Tibial nerve (tissue), 4 donors: ENCODE measurements around the gene ARMC8. TPM values are rescaled to one million over a fixed set of nuclear protein-coding genes. Genes with fewer than 3 reads are reported as not detected.

ENCODE experiments used
- DNase-seq, 2 donors: peaks; one replicate each; pipeline ENCODE4 v3.0.0-alpha.2; 2019; ENCODE audit warnings: low spot score in 2 of 2
- H3K27ac ChIP-seq, 4 donors: fragments of 200-600 bp; sonication (generic) in 3 of 4; one replicate each; pipeline ENCODE4 v1.5.1; 2017 to 2019; ENCODE audit warnings: mild to moderate bottlenecking in 1 of 4
- H3K27me3 ChIP-seq, 2 donors: fragments of 200-600 bp; sonication (generic) in 1 of 2; one replicate each; pipeline versions ENCODE4 v1.5.1 to v1.6.0; 2017 to 2019
- H3K36me3 ChIP-seq, 3 donors: fragments of 200-600 bp; sonication (generic); one replicate each; pipeline ENCODE4 v1.5.1; 2018 to 2019
- H3K4me1 ChIP-seq, 4 donors: fragments of 200-600 bp; sonication (generic) in 3 of 4; one replicate each; pipeline ENCODE4 v1.5.1; 2017 to 2019
- H3K4me3 ChIP-seq, 4 donors: fragments of 200-600 bp; sonication (generic) in 3 of 4; one replicate each; pipeline ENCODE4 v1.5.1; 2017 to 2019; ENCODE audit warnings: mild to moderate bottlenecking in 1 of 4, moderate library complexity in 1 of 4
- H3K9me3 ChIP-seq, 4 donors: fragments of 200-600 bp; sonication (generic) in 3 of 4; one replicate each; pipeline ENCODE4 v1.5.1; 2017 to 2019
- EP300 ChIP-seq, 2 donors: sonication (generic); formaldehyde crosslinking; IDR thresholded peaks; one replicate each; pipeline ENCODE4 v1.6.1; 2017; ENCODE audit warnings: antibody characterized with exemption in 2 of 2, mild to moderate bottlenecking in 1 of 2
- POLR2A ChIP-seq, 2 donors: fragments of 450-650 bp; IDR thresholded peaks; one replicate each; pipeline ENCODE4 v1.6.1; 2017; ENCODE audit warnings: antibody characterized with exemption in 2 of 2, mild to moderate bottlenecking in 2 of 2, moderate library complexity in 2 of 2
- WGBS, 2 donors: methylation state at CpG; one replicate each; pipeline ENCODE4 v1.1.5; 2018; 5-methylcytosine and 5-hydroxymethylcytosine counted together
- total RNA-seq, 4 donors: library from RNA; depleted of rRNA; stranded (reverse); fragments of >200 nt; gene quantifications; one replicate each; pipeline ENCODE4 v1.1.0, GENCODE V29; 2016
- TF ChIP-seq, protein P1 (sequence below), 5 experiments: fragments of 200-600 bp in 3 of 5; fragments of 450-650 bp in 2 of 5; sonication (generic) in 3 of 5; IDR thresholded peaks; one replicate each; pipeline ENCODE4 v1.5.1; 2016 to 2019; ENCODE audit warnings: antibody characterized with exemption in 5 of 5, mild to moderate bottlenecking in 3 of 5, moderate library complexity in 2 of 5

The ARMC8 gene
- total RNA-seq, 4 donors from 2014 or later = 47.3 to 69.6 (median 55.7) TPM

DNA sequence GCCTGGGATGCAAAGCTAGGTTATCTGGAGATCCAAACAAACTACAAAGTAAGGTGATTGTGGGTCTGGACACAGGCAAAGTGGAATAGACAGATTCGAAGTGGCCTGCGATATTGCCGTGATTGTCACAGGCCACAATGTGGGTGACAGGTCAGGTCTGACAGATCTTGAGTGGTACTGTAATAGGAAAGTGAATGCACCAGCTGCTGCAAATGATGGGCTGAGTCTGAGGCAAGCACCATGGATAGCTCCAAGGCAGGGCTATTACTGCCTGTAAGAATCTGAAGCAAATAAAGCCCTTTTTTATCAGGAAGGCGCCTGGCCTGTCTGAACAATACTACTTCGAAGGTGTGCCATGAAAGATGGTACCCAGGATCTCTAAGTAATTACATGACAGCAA lies 10.0 kb downstream of the ARMC8 start:
- H3K27ac ChIP-seq = no peak overlapping the region
- peaks cover 0 to 11% (median 0%) of the 10 kb centered on the region in 3 donors for H3K36me3 ChIP-seq
- WGBS, 2 donors = 66 to 73% methylated on average over 5 of the region's 5 CpGs
- H3K4me1 ChIP-seq = peaks cover 0 to 23% (median 0%) of the 10 kb centered on the region in 4 donors
- H3K9me3 ChIP-seq = no peaks in the 10 kb centered on the region
- no peaks in the 10 kb centered on the region for H3K27me3 ChIP-seq
- TF ChIP-seq EP300 (IDR thresholded peaks at IDR 0.05) (no peak), POLR2A (IDR thresholded peaks at IDR 0.05) (no peak)
- TF ChIP-seq, protein P1, sequence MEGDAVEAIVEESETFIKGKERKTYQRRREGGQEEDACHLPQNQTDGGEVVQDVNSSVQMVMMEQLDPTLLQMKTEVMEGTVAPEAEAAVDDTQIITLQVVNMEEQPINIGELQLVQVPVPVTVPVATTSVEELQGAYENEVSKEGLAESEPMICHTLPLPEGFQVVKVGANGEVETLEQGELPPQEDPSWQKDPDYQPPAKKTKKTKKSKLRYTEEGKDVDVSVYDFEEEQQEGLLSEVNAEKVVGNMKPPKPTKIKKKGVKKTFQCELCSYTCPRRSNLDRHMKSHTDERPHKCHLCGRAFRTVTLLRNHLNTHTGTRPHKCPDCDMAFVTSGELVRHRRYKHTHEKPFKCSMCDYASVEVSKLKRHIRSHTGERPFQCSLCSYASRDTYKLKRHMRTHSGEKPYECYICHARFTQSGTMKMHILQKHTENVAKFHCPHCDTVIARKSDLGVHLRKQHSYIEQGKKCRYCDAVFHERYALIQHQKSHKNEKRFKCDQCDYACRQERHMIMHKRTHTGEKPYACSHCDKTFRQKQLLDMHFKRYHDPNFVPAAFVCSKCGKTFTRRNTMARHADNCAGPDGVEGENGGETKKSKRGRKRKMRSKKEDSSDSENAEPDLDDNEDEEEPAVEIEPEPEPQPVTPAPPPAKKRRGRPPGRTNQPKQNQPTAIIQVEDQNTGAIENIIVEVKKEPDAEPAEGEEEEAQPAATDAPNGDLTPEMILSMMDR (IDR thresholded peaks at IDR 0.05) = no peak
- DNase-seq = no peak
- no peak overlapping the region for H3K4me3 ChIP-seq

DNA sequence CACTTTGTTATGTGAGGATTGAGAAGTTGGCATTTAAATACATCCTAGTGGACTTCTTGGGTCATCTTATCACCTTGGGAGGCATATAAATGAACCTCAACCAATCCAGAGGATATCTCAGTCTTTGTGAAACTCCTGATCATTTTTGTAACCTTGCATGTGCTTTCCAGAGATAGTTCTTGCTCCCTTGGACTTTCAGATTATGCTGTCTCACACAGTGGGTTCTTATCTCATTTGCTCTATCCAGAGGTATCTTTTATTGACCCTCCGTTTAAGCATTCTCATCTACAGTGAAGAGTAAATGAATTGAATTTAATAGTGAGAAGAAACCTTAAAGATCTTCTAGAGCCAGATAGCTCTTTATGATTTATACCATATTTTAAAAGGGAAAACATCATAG lies 10.4 kb downstream of the ARMC8 start:
- WGBS, 2 donors = 88 to 93% methylated on average over 1 of the region's 1 CpG
- DNase-seq = no peak
- peaks cover 0 to 7% (median 0%) of the 10 kb centered on the region in 3 donors for H3K36me3 ChIP-seq

DNA sequence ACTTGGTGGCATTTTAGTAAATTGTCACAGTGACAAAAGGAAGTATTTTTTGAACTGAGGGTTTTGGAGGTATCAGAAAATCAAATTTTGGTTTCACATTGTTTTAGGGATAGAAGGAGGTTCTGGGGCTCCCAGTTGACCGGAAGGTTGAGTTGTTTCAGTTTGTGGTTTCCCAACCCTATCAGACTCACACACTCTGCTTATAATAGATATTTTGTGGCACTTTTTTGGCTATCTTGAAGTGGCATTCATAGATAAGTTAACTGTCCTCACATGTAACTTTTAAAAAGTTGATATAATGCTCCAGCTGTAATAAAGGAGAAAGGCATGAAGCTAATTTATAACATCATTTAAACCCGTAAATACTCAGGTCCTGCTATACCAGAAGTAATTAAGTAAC lies 12.8 kb downstream of the ARMC8 start:
- Histone ChIP-seq H3K27me3 (no peaks in the 10 kb centered on the region), H3K36me3 (no peaks in the 10 kb centered on the region), H3K4me1 (peaks cover 0 to 39% (median 0%) of the 10 kb centered on the region in 4 donors), H3K9me3 (no peaks in the 10 kb centered on the region), H3K27ac (no peak overlapping the region), H3K4me3 (no peak overlapping the region)
- WGBS, 2 donors = 82 to 85% methylated on average over 2 of the region's 2 CpGs
- TF ChIP-seq, protein P1 (IDR thresholded peaks at IDR 0.05) = no peak
- TF ChIP-seq POLR2A (IDR thresholded peaks at IDR 0.05) (no peak), EP300 (IDR thresholded peaks at IDR 0.05) (no peak)
- DNase-seq = no peak

More for the DNA sequence above, 10.4 kb downstream of the ARMC8 start:
- Histone ChIP-seq H3K4me3 (no peak overlapping the region), H3K9me3 (no peaks in the 10 kb centered on the region), H3K4me1 (peaks cover 0 to 23% (median 0%) of the 10 kb centered on the region in 4 donors), H3K27ac (no peak overlapping the region), H3K27me3 (no peaks in the 10 kb centered on the region)
- TF ChIP-seq EP300 (IDR thresholded peaks at IDR 0.05) = no peak
- TF ChIP-seq, protein P1 (IDR thresholded peaks at IDR 0.05) = no peak
- TF ChIP-seq POLR2A (IDR thresholded peaks at IDR 0.05) = no peak

DNA sequence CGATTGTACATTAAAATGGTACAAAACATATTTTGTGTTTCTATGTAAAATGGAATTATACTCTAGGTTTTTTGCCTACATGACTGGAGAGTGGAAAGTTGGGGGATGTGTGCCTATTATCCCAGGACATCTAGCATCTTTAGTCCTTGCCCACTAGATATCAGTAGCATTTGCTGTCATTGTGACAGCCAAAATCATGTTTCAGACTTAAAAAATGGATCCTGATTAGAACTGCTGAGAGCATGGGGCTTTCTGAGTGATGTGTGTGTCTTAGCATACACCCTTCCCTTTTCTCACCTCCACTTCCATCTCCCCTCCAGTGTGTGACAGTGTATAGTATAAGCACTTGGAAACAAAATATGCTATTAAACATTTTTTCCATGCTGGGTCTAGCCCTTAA lies 13.3 kb downstream of the ARMC8 start:
- no peak for DNase-seq
- WGBS, 2 donors = 75 to 79% methylated on average over 1 of the region's 1 CpG
- no peak for TF ChIP-seq POLR2A (IDR thresholded peaks at IDR 0.05)
- TF ChIP-seq, protein P1 (IDR thresholded peaks at IDR 0.05) = no peak
- H3K9me3 ChIP-seq = no peaks in the 10 kb centered on the region
- no peaks in the 10 kb centered on the region for H3K27me3 ChIP-seq
- no peaks in the 10 kb centered on the region for H3K36me3 ChIP-seq
- no peak overlapping the region for H3K4me3 ChIP-seq
- no peak overlapping the region for H3K27ac ChIP-seq
- H3K4me1 ChIP-seq = peaks cover 0 to 36% (median 0%) of the 10 kb centered on the region in 4 donors

DNA sequence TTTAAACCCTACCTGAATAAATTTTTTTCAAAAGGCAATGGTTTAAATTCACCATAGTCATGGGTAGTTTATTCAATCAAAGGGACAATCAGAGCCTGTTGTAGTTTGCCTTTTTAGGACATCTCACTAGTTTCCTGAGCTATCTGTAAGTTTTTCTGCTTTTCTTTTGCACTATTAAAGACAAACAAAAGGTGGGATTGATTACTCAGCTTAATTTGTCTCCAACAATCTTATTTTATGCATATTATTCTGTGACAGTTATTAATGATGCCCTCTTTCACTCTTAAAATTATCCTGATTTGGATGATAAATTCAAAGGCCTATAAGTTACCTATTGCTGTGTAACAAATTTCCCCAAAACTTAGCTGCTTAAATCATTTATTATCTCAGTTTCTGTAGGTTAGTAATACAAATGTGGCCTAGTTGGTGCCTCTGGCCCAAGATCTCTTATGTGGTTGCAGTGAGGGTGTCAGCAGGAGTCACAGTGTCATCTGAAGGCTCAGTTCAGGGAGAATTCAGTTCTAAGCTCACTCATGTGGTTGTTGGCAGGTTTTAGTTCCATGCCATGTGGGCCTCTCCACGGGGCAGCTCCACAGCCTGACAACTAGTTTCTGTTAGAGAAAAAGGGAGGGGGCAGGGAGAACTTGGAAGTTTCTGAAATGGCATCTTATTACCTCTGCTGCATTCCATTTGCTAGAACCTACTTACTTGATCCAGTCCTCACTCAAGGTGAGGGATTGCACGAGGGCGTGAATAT lies 16.0 kb downstream of the ARMC8 start:
- no peak for DNase-seq
- no peak overlapping the region for H3K4me3 ChIP-seq
- no peaks in the 10 kb centered on the region for H3K36me3 ChIP-seq
- H3K27ac ChIP-seq = no peak overlapping the region
- 76 to 81% methylated on average over 3 of the region's 3 CpGs for WGBS, 2 donors
- no peak for TF ChIP-seq EP300 (IDR thresholded peaks at IDR 0.05)
- TF ChIP-seq, protein P1 (IDR thresholded peaks at IDR 0.05) = no peak
- no peak for TF ChIP-seq POLR2A (IDR thresholded peaks at IDR 0.05)
- H3K27me3 ChIP-seq = no peaks in the 10 kb centered on the region
- peaks cover 0 to 26% (median 0%) of the 10 kb centered on the region in 4 donors for H3K4me1 ChIP-seq
- H3K9me3 ChIP-seq = no peaks in the 10 kb centered on the region
